GM21367 (cell line): ENCODE data around the gene PAPPA.

Source experiments
- ATAC-seq: cut with Tn5 transposase; IDR thresholded peaks from one replicate; pipeline ENCODE4 v1.9.1; 2021; ENCODE audit not compliant: unreplicated experiment

Gene PAPPA

DNA sequence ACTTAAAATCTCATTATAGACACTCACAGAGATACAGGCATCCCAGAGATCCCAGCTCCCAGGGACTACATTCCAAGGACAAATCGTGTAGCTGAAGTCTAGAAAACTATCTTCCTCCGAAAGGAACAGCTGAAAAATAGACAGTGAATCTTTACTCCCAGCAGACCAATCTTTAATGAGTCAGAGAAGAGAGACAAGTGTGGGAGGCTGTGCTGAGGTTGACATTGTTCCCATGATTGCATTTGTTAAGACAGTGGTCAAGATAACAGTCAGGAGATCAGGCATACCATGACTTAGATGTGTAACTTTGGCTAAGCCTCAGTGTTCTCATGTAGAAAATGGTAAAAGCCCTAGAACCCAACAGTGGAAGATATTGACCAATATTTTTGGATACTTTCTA lies 120.7 kb downstream of the PAPPA start:
- no peak for ATAC-seq

DNA sequence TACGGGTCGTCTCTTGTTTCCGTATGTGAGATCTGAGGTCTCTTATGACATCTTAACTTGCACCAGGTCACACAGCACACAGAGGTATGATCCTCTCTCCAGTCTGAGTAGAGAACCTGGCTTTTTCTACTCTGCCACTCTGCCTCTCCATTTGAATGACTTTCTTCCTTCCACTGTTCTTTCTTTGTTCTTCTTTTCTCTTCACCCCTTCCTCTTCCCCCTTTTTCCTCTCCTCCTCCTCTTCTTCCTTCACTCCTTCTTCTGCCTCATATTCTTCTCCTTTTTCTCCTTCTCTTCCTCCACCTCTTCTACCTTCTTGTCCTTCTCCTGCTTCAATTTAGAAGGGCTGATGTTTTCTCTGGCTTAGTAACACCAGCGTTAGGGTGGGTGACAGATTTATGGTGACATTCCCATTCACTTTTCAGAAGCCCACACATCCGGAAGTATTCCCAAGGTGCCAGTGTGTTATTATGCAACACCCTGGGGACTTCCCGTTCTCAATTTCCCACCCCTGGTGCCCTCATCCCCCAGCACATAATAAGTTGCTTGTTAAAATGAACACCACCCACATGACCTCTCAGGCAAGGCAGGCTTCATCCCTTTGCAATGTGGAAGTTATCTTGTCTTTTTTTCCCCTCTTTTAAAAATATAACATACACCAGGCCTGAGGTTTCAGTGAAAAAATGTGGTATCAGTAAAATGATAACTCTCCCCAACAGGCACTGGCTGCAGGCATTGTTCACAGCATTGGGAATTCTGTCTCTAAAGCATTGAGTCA lies 122.0 kb downstream of the PAPPA start:
- no peak for ATAC-seq

DNA sequence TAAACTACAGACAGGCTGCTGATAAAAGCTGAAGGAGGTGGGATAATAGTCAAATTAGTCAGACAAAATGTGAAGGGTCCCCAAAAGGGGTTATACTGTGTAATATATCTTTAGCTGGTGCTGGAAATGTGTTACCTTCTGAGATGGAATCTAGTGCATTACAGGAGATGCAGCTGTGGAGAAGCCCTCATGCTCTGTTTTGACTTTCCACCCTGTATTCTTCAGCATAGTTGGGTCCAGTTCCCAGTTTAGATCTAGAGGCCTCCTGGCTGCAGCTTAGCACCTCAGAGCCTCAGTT lies 122.6 kb downstream of the PAPPA start:
- no peak for ATAC-seq

- ATAC-seq: no peak
Observed at GRCh38 chr9:116276651-116277121, 123.1 kb downstream of the PAPPA start.

GRCh38 chr9:116278326-116278725 lies 124.7 kb downstream of the PAPPA start:
- ATAC-seq: no peak

DNA sequence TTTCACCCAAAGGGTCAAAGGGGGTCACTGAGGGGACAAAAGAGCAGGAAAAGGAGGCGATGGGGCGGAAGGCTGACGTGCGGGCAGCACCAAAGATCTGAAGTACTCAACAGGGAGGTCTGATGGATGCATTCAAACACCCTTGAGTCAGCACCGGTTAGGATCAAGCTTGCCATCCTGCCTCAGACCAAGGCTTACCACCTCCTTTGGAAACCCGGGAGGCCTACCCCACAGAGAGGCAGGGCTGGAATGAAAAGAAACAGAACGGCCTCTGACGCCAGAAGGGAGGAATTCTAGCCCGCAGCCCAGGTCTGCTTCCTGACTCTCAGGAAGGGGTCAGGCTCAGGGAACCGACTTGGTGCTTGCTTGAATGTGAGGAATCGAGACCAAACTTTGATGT lies 125.6 kb downstream of the PAPPA start:
- no peak for ATAC-seq

- no peak for ATAC-seq
Observed at GRCh38 chr9:116280529-116280928, 126.9 kb downstream of the PAPPA start.

DNA sequence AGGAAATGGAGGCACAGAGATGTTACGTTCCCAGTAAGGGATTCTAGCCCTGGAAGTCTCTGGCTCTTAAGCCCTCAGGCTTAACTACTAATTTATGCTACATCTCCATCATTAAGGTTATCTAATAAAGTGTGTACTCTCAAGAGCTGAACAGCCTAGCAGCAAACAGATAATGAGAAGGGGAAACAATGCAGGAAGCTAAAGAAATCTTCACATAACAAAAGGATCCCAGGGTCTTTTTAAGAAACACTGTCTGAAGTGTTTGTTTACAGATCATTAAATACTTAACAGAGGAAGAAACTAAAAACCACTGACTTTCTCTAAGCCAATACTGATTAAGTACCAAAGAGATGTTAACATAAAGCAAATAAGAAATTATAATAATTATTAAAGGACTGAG lies 129.0 kb downstream of the PAPPA start:
- ATAC-seq: no peak

- no peak for ATAC-seq
Observed at GRCh38 chr9:116284518-116284917, 130.9 kb downstream of the PAPPA start.

DNA sequence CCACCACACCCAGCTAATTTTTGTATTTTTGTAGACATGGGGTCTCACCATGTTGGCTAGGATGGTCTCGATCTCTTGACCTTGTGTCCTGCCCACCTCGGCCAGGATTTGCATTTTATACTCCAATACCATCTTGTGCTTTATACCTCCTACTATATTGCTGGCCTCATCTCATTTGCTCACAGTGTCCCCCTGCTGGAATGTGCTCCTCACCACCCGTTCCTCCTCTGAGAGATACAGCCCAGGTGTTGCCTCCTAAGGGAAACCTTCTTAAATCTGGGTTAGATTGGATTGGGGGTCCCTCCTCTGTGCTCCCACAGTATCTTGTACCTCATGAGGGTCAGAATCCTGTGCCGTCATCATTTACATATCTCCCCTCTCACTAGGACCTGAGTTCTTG lies 131.7 kb downstream of the PAPPA start:
- no peak for ATAC-seq

DNA sequence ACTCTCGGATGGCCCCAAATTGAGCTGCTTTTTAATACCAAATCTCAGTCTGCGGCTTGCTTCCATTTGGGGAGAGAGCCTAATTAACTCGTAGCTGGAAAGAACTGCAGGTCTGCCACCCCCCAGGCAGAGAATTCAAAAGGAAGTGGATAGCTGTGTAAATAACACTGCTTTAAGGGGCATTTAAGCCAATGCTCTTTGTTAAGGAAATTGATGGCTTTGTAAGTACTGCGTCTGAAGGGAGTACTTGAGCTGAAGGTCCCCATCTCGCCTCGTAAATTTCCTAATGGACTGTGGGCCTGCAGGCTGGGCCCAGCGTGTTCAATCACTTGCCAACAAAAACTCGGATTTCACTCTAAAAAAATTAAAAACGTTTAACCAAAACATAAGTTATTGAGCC lies 132.7 kb downstream of the PAPPA start:
- ATAC-seq: no peak

GRCh38 chr9:116287721-116288120 lies 134.1 kb downstream of the PAPPA start:
- no peak for ATAC-seq

GRCh38 chr9:116288658-116289057 lies 135.1 kb downstream of the PAPPA start:
- ATAC-seq: no peak

- no peak for ATAC-seq
Observed at GRCh38 chr9:116297346-116297745, 143.8 kb downstream of the PAPPA start.

GRCh38 chr9:116298249-116298648 lies 144.7 kb downstream of the PAPPA start:
- ATAC-seq: no peak

GRCh38 chr9:116298878-116299391 lies 145.3 kb downstream of the PAPPA start:
- no peak for ATAC-seq

DNA sequence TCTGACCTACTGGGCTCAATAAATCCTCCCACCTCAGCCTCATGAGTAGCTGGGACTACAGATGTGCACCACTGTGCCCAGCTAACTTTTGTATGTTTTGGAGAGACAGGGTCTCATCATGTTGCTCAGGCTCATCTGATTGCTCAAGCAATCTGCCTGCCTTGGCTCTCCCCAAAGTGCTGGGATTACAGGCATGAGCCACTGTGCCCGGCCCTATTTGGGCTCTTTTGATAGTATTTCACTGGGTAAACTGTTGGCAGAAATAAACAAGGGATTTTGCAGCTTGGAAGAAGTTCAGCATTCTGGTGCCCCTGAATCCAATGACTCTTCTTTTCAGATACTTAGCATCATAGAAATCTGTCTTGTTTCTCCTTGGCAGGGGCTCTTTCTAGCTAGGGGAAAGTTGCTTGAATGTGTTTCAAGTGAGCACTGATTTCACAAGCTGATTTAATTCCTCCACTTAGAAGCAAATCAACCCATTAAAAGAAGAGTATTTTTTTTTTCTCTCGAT lies 146.8 kb downstream of the PAPPA start:
- ATAC-seq: no peak

- no peak for ATAC-seq
Observed at GRCh38 chr9:116303270-116303669, 149.7 kb downstream of the PAPPA start.

GRCh38 chr9:116303886-116304538 lies 150.4 kb downstream of the PAPPA start:
- ATAC-seq: no peak

DNA sequence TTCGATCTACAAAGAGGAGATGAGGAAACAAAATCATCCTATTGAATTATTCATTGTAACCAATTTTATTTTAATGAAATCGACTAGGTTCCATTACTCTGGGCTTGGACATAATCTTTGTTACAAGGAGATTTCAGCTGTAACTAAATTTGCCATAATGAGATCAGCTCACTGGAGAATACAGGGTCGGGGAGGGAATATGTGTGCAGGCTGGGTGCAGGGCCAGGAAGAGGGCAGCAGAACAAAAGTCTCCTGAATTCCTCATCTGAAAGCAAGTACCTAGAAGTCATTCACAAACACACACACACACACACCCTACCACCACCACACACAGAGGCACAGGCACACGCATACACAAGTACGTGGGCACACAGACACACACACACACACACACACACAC lies 151.2 kb downstream of the PAPPA start:
- no peak for ATAC-seq

DNA sequence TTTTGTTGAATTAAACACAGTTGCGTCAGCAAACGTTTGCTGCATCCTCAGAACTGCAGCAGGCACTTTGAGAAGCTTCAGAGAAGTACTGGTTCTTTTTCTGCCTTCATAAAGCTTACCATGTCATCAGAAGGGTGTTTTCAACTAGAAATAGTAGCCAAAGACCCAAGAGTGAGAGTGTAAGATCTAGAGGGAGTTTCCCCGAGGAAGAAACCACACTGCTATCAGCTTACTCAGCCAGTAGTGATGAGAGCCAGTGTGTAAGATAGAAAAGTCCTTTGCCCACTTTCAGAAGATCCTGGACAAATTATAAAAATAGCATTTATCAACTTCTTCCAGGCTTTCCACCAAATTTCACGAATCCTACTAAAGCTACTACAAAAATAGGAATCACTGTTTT lies 154.5 kb downstream of the PAPPA start:
- ATAC-seq: no peak

DNA sequence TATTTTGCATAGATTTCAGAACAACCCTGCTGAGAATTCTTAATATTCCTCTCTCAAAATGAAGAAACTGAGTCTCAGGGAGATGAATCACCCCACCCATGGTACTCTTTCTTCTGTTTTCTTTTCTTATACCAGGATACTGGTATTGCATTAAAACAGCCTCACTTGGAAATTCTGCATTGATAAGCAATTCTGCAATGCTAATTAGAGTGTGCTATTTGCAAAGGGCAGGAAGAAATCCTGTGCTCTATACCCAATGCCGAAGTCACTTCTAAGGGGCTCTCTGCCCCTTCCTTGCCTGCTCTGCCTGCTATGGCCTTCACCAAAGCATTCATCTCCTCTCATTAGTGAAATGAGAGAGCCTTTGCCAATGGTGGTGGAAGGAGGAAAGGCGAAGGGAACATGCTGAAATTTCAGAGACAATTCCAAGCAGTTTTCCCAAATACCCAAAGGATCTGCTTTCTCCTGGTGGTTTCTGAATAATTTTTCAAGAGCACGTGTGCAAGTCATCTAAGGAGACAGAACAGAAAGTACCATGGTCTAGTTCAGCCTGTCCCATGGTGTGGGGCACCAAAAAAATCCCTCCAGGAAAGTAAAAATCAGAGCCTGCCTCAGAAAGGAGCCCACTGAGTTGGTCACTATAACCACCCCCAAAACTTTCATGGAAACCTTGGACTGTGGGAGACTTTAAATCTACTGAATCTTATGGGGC lies 156.5 kb downstream of the PAPPA start:
- no peak for ATAC-seq
